BJ (cell line): Measurements from ENCODE around the gene GSTM2. TPM values are rescaled to one million over a fixed set of nuclear protein-coding genes. Genes with fewer than 3 reads are reported as not detected.

Source experiments
- CTCF ChIA-PET: fragments of 350-600 bp; formaldehyde crosslinking; extraction: SDS; loops from one replicate; lab custom pipeline; 2021; ENCODE audit warnings: antibody characterized with exemption, inconsistent platforms; lab: Yijun Ruan, JAX
- POLR2A ChIA-PET: fragments of 300-600 bp; sonication (Branson Sonifier 250); formaldehyde crosslinking; extraction: SDS; loops from one replicate; lab custom pipeline; 2021; ENCODE audit warnings: antibody characterized with exemption; lab: Charles Lee
- DNase-seq: peaks from one replicate; pipeline ENCODE4 v3.0.0-alpha.2; 2011; ENCODE audit warnings: low read depth
- H3K27me3 ChIP-seq: 2 replicates; pipeline ENCODE4 v1.6.0; 2011; ENCODE audit warnings: low read length; ENCODE audit not compliant: control insufficient read depth, insufficient read depth
- H3K36me3 ChIP-seq: 2 replicates; pipeline ENCODE4 v1.5.1; 2011; ENCODE audit warnings: low read length; ENCODE audit not compliant: control insufficient read depth, insufficient read depth
- H3K4me3 ChIP-seq: 2 replicates; pipeline ENCODE4 v1.5.1; 2011; ENCODE audit warnings: low read depth, mild to moderate bottlenecking, control low read depth, low read length
- CTCF ChIP-seq: IDR thresholded peaks from 2 replicates; pipeline ENCODE4 v1.5.1; 2011; ENCODE audit warnings: low read depth, mild to moderate bottlenecking, control low read depth, inconsistent platforms, low read length, moderate library complexity; ENCODE audit not compliant: insufficient read depth
- polyA plus RNA-seq: library from polyadenylated mRNA; depleted of rRNA; stranded (reverse); fragments of >200 nt; gene quantifications from 2 replicates; pipeline ENCODE4 v1.2.3, GENCODE V29; 2011

GSTM2 gene
- polyA plus RNA-seq, 1 experiment = 62.3 TPM

- CTCF ChIA-PET = no interaction called here
- POLR2A ChIA-PET = no interaction called here
- Histone ChIP-seq H3K4me3 (peak overlapping the region; percentile 9; the same call in 1 of the 2 replicates), H3K27me3 (no peaks in the 10 kb centered on the region; the same call in 1 of the 2 replicates), H3K36me3 (no peaks in the 10 kb centered on the region)
- no peak for DNase-seq
- TF ChIP-seq CTCF = no peak
Observed at GRCh38 chr1:109712321-109712864, 44.5 kb downstream of the GSTM2 start.

DNA sequence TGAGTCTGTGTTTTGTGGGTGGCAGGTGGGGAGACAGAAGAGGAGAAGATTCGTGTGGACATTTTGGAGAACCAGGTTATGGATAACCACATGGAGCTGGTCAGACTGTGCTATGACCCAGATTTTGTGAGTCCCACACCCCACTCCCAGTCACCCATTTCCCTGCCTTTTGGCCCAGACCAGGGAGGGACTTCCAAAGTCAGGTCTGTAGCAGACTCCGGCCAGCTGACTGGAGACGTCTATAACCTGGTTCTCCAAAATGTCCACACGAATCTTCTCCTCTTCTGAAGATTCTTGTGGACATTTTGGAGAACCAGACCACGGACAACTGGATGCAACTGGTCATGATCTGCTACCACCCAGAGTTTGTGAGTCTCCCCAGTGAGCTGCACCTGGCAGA lies 45.8 kb downstream of the GSTM2 start:
- POLR2A ChIA-PET = no interaction called here
- no peak for DNase-seq

DNA sequence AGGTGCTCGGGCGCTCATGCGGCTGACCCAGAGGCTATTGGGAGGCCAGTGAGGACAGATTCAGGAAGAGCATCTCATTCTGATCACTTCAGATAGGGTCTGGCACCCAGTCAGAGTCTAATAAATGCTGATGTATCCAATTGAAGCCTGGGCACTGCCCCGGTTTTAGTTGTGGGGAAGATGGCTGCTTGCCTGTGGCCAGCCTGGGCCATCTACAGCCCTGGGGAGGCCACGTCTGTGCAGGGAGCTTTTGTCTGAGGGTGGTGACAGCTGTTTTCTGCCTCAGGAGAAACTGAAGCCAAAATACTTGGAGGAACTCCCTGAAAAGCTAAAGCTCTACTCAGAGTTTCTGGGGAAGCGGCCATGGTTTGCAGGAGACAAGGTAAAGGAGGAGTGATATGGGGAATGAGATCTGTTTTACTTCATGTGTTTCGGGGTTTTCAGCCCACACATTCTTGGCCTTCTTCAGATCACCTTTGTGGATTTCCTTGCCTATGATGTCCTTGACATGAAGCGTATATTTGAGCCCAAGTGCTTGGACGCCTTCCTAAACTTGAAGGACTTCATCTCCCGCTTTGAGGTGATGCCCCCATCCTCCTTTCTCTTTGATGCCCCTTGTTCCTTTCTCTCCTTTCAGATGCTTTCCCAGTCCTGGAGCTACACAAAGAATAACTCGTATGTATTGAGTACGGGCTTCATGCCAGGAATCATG lies 47.0 kb downstream of the GSTM2 start:
- ChIA-PET POLR2A (no interaction called here), CTCF (no interaction called here)
- H3K27me3 ChIP-seq = no peaks in the 10 kb centered on the region; the same call in 1 of the 2 replicates
- no peak for TF ChIP-seq CTCF
- no peak overlapping the region for H3K4me3 ChIP-seq
- no peaks in the 10 kb centered on the region for H3K36me3 ChIP-seq
- DNase-seq = no peak

More for the DNA sequence above, 45.8 kb downstream of the GSTM2 start:
- Histone ChIP-seq H3K4me3 (no peak overlapping the region), H3K27me3 (no peaks in the 10 kb centered on the region; the same call in 1 of the 2 replicates), H3K36me3 (no peaks in the 10 kb centered on the region)
- CTCF ChIA-PET = interaction anchor here (0.5 to 0.8 kb wide), 3 partner anchors 60 to 292 kb away, joined by 3 to 4 read pairs (median 3); no protein-coding TSS in a partner anchor
- TF ChIP-seq CTCF = no peak

- CTCF ChIA-PET = interaction anchor here (0.8 to 1.0 kb wide), 2 partner anchors 12 to 48 kb away, joined by 3 read pairs; partner anchors contain the start of gene EPS8L3
- DNase-seq = no peak
- H3K4me3 ChIP-seq = no peak overlapping the region
- POLR2A ChIA-PET = no interaction called here
- no peaks in the 10 kb centered on the region; the same call in 1 of the 2 replicates for H3K27me3 ChIP-seq
- H3K36me3 ChIP-seq = no peaks in the 10 kb centered on the region
- no peak for TF ChIP-seq CTCF
Observed at GRCh38 chr1:109716121-109716520, 48.3 kb downstream of the GSTM2 start.

DNA sequence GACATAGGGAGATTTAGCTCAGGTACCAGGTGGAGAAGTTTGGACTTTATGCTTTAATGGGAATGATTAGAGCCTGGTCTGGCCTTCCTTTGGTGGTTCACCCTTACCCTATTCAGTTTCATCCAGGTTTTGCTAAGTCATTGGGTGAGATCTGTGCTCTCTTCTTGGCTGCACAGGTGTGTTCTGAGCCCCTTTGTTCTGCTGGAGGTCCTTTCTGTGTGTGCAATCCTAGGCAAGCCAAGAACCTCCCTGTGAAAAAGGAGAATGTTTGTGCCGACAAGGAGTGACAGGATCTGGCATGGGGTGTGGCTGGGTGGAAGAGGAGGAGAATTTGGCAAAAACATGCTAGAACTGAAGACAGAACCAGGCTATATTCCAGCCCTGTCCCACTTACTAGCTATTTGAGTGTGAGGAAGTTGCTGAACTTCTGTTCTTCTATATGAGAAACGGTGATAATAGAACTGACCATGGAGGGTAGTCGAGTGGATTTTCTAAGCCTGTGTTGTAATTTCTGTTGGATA lies 48.8 kb downstream of the GSTM2 start:
- ChIA-PET POLR2A (no interaction called here), CTCF (interaction anchor here (0.8 to 1.7 kb wide), 3 partner anchors 8 to 48 kb away, joined by 3 to 5 read pairs (median 3); partner anchors contain the start of gene EPS8L3)

More for the DNA sequence above, 48.8 kb downstream of the GSTM2 start:
- no peaks in the 10 kb centered on the region; the same call in 1 of the 2 replicates for H3K27me3 ChIP-seq
- no peak overlapping the region for H3K4me3 ChIP-seq
- no peaks in the 10 kb centered on the region for H3K36me3 ChIP-seq
- no peak for TF ChIP-seq CTCF
- DNase-seq = no peak
